Left ventricle myocardium inferior (tissue), 1 donor: ENCODE results near the gene WSCD2. TPM values are rescaled to one million over a fixed set of nuclear protein-coding genes. Genes with fewer than 3 reads are reported as not detected.
"Not testable (repeated sequence)": the region's sequence is repeated elsewhere in the genome, so short reads cannot be mapped to it uniquely, and the experiment has no call there.

ENCODE experiments used
- DNase-seq: peaks from one replicate; pipeline ENCODE4 v3.0.0-alpha.2; 2020
- H3K27ac ChIP-seq: fragments of 200-600 bp; replicated peaks from 2 replicates; pipeline ENCODE4 v1.8.0; 2021
- H3K27me3 ChIP-seq: fragments of 200-600 bp; 2 replicates; pipeline ENCODE4 v1.8.0; 2021; ENCODE audit warnings: low read depth
- H3K36me3 ChIP-seq: fragments of 200-600 bp; 2 replicates; pipeline ENCODE4 v1.8.0; 2021
- H3K4me1 ChIP-seq: fragments of 200-600 bp; 2 replicates; pipeline ENCODE4 v1.8.0; 2021
- H3K4me3 ChIP-seq: fragments of 200-600 bp; 2 replicates; pipeline ENCODE4 v1.8.0; 2021; ENCODE audit warnings: mild to moderate bottlenecking, moderate library complexity
- H3K9me3 ChIP-seq: fragments of 200-600 bp; replicated peaks from 2 replicates; pipeline ENCODE4 v1.8.0; 2021
- CTCF ChIP-seq: fragments of 200-600 bp; IDR thresholded peaks from 2 replicates; pipeline ENCODE4 v1.8.0; 2021; ENCODE audit warnings: antibody characterized with exemption, mild to moderate bottlenecking, borderline replicate concordance
- intact Hi-C: fragments of 100-400 bp; cut with micrococcal nuclease; formaldehyde crosslinking; loops from one replicate; pipeline ENCODE4 v1.11.0; 2022
- total RNA-seq: library from RNA; stranded (reverse); fragmentation: NEBNext Ultra II Directional; extraction: Animal tissue kit (Norgen Biotek cat#: 25700); gene quantifications from one replicate; pipeline ENCODE4 v1.2.1, GENCODE V29; 2021
- donor health status: DM: no; HTN: yes; CAD: no; lungs with severe emphysema.

The WSCD2 gene
- total RNA-seq, 1 donor from 2014 or later, result 0.14 TPM

- intact Hi-C loops, result no loop called here
Observed at GRCh38 chr12:108211157-108211556, 82.1 kb downstream of the WSCD2 start.

GRCh38 chr12:108213871-108214445, 84.9 kb downstream of the WSCD2 start:
- Histone ChIP-seq H3K27me3 (peaks cover 78% of the 10 kb centered on the region), H3K27ac (no peak overlapping the region), H3K4me1 (no peaks in the 10 kb centered on the region), H3K36me3 (no peaks in the 10 kb centered on the region), H3K4me3 (no peak overlapping the region), H3K9me3 (no peaks in the 10 kb centered on the region)
- intact Hi-C loops, result no loop called here
- no peak for DNase-seq
- no peak for TF ChIP-seq CTCF

More at GRCh38 chr12:108211157-108211556, 82.1 kb downstream of the WSCD2 start:
- no peak for DNase-seq
- Histone ChIP-seq H3K4me3 (no peak overlapping the region), H3K4me1 (no peaks in the 10 kb centered on the region), H3K36me3 (no peaks in the 10 kb centered on the region), H3K9me3 (no peaks in the 10 kb centered on the region), H3K27ac (no peak overlapping the region), H3K27me3 (peaks cover 62% of the 10 kb centered on the region)
- TF ChIP-seq CTCF, result no peak

GRCh38 chr12:108214486-108214885, 85.4 kb downstream of the WSCD2 start:
- DNase-seq, result peak; percentile 24
- no peaks in the 10 kb centered on the region for H3K4me1 ChIP-seq
- peaks cover 79% of the 10 kb centered on the region for H3K27me3 ChIP-seq
- H3K9me3 ChIP-seq, result no peaks in the 10 kb centered on the region
- no peak for TF ChIP-seq CTCF
- H3K4me3 ChIP-seq, result no peak overlapping the region
- no peaks in the 10 kb centered on the region for H3K36me3 ChIP-seq
- intact Hi-C loops, result no loop called here
- no peak overlapping the region for H3K27ac ChIP-seq

GRCh38 chr12:108215458-108215857, 86.4 kb downstream of the WSCD2 start:
- DNase-seq, result no peak
- no peak overlapping the region for H3K27ac ChIP-seq
- intact Hi-C loops, result no loop called here
- no peak for TF ChIP-seq CTCF
- H3K4me1 ChIP-seq, result no peaks in the 10 kb centered on the region
- H3K36me3 ChIP-seq, result no peaks in the 10 kb centered on the region
- no peaks in the 10 kb centered on the region for H3K9me3 ChIP-seq
- H3K27me3 ChIP-seq, result peaks cover 77% of the 10 kb centered on the region
- no peak overlapping the region for H3K4me3 ChIP-seq

- H3K9me3 ChIP-seq, result no peaks in the 10 kb centered on the region
- no peak overlapping the region for H3K4me3 ChIP-seq
- H3K27me3 ChIP-seq, result peaks cover 58% of the 10 kb centered on the region
- H3K36me3 ChIP-seq, result no peaks in the 10 kb centered on the region
- no peak overlapping the region for H3K27ac ChIP-seq
- no peak for DNase-seq
- no peak for TF ChIP-seq CTCF
- H3K4me1 ChIP-seq, result no peaks in the 10 kb centered on the region
- intact Hi-C loops, result no loop called here
Observed at GRCh38 chr12:108218921-108219320, 89.8 kb downstream of the WSCD2 start.

- H3K36me3 ChIP-seq, H3K4me1 ChIP-seq, H3K4me3 ChIP-seq, H3K9me3 ChIP-seq, DNase-seq, H3K27ac ChIP-seq, intact Hi-C loops: not testable (repeated sequence)
- H3K27me3 ChIP-seq, result peaks cover 31% of the 10 kb centered on the region
Observed at GRCh38 chr12:108225101-108225500, 96.0 kb downstream of the WSCD2 start.
